ENCODE results near the gene PAPPA2. TPM values are rescaled to one million over a fixed set of nuclear protein-coding genes. Genes with fewer than 3 reads are reported as not detected.

Gene PAPPA2
- total and polyA plus RNA-seq, 9 of the 15 experiments (the other 6 are each of a cell fraction or from before 2014, with no cell fraction given) = 0.01 to 0.15 (median 0.05) TPM; not detected in 2

DNA sequence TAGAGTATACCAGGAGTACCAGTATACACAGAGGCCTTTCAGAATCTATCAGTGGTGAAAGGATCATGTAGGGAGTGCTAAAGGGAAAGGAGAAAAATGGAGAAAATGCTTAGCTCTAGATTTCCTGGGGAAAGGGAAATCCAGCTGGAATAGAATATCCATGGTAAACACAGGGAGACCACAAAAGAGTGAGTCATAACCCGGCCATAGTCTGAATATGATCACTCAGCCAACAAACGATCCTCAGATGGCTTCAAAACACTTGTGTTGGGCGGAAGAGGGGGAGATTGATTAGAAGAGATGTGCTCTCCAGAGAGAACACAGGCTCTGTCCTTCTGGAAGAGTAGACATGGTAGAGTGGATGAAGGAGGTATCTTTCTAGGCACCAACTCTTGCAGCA lies 180.6 kb downstream of the PAPPA2 start (continued):
- TF ChIP-seq, protein P1, sequence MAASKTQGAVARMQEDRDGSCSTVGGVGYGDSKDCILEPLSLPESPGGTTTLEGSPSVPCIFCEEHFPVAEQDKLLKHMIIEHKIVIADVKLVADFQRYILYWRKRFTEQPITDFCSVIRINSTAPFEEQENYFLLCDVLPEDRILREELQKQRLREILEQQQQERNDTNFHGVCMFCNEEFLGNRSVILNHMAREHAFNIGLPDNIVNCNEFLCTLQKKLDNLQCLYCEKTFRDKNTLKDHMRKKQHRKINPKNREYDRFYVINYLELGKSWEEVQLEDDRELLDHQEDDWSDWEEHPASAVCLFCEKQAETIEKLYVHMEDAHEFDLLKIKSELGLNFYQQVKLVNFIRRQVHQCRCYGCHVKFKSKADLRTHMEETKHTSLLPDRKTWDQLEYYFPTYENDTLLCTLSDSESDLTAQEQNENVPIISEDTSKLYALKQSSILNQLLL (CRISPR knock-in tag; IDR thresholded peaks at IDR 0.05; ENCODE audit: borderline replicate concordance) = no peak
- TF ChIP-seq POU5F1 (IDR thresholded peaks at IDR 0.05; ENCODE audit: borderline replicate concordance, low read depth, low read length, partially characterized antibody) (no peak), NFIX (CRISPR knock-in tag; IDR thresholded peaks at IDR 0.05; ENCODE audit: low read depth) (no peak), ZNF407 (IDR thresholded peaks at IDR 0.05; ENCODE audit: low read depth) (no peak)
- TF ChIP-seq, protein P2, sequence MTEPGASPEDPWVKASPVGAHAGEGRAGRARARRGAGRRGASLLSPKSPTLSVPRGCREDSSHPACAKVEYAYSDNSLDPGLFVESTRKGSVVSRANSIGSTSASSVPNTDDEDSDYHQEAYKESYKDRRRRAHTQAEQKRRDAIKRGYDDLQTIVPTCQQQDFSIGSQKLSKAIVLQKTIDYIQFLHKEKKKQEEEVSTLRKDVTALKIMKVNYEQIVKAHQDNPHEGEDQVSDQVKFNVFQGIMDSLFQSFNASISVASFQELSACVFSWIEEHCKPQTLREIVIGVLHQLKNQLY (CRISPR knock-in tag; conservative IDR thresholded peaks at IDR 0.05) = no peak
